Upper lobe of left lung (tissue), 6 donors: ENCODE results near the gene SVIP. TPM values are rescaled to one million over a fixed set of nuclear protein-coding genes. Genes with fewer than 3 reads are reported as not detected.

Experiments
- ATAC-seq, 2 donors: fragments of 200-7000 bp; cut with Tn5 transposase; one replicate each; pipeline ENCODE4 v1.9.1; 2022; ENCODE audit warnings: mild to moderate bottlenecking in 2 of 2, moderate library complexity in 2 of 2; ENCODE audit not compliant: low FRiP score in 2 of 2
- DNase-seq, 2 donors: peaks; one replicate each; pipeline ENCODE4 v3.0.0-alpha.2; 2019 to 2020
- H3K27ac ChIP-seq, 4 donors: fragments of 200-600 bp; sonication (generic); one replicate each; pipeline ENCODE4 v1.5.1; 2016 to 2019
- H3K27me3 ChIP-seq, 4 donors: fragments of 200-600 bp; sonication (generic); one replicate each; pipeline ENCODE4 v1.5.1; 2017 to 2019
- H3K36me3 ChIP-seq, 4 donors: fragments of 200-600 bp; sonication (generic); one replicate each; pipeline ENCODE4 v1.5.1; 2016 to 2019
- H3K4me1 ChIP-seq, 4 donors: fragments of 200-600 bp; sonication (generic); one replicate each; pipeline ENCODE4 v1.5.1; 2018 to 2019
- H3K4me3 ChIP-seq, 4 donors: fragments of 200-600 bp; sonication (generic); one replicate each; pipeline ENCODE4 v1.5.1; 2017 to 2019; ENCODE audit warnings: mild to moderate bottlenecking in 2 of 4, moderate library complexity in 1 of 4
- H3K9me3 ChIP-seq, 4 donors: fragments of 200-600 bp; sonication (generic); one replicate each; pipeline ENCODE4 v1.5.1; 2018 to 2019
- EP300 ChIP-seq, 4 donors: sonication (generic); formaldehyde crosslinking; IDR thresholded peaks; one replicate each; pipeline ENCODE4 v1.5.1; 2017; ENCODE audit warnings: antibody characterized with exemption in 4 of 4, control low read depth in 2 of 4
- POLR2A ChIP-seq, 4 donors: fragments of 450-650 bp; IDR thresholded peaks; one replicate each; pipeline ENCODE4 v1.5.1; 2016 to 2017; ENCODE audit warnings: antibody characterized with exemption in 4 of 4, mild to moderate bottlenecking in 2 of 4
- POLR2AphosphoS5 ChIP-seq, 2 donors: sonication (generic); formaldehyde crosslinking; IDR thresholded peaks; one replicate each; pipeline ENCODE4 v1.5.1; 2017; ENCODE audit warnings: antibody characterized with exemption in 2 of 2
- WGBS, 2 donors: methylation state at CpG; one replicate each; pipeline ENCODE4 v1.1.5; 2017 to 2018; 5-methylcytosine and 5-hydroxymethylcytosine counted together
- total RNA-seq, 6 donors: library from RNA; depleted of rRNA in 4 of 6; stranded (reverse); fragments of >200 nt in 4 of 6; gene quantifications; one replicate each; pipeline versions ENCODE4 v1.1.0 to v1.2.1, GENCODE V29; 2016 to 2021
- TF ChIP-seq, protein P1 (sequence below), 6 experiments: fragments of 450-650 bp in 4 of 6; fragments of 200-600 bp in 2 of 6; sonication (generic) in 2 of 6; IDR thresholded peaks; one replicate each; pipeline ENCODE4 v1.5.1; 2016 to 2019; ENCODE audit warnings: antibody characterized with exemption in 6 of 6
- donor health status: DM: no; HTN: no; CAD: no; lungs with moderate emphysema.
- donor health status: DM: no; HTN: yes; CAD: no; lungs with severe emphysema.

Gene SVIP
- total RNA-seq, 6 donors from 2014 or later = 6.8 to 24.9 (median 15.9) TPM

DNA sequence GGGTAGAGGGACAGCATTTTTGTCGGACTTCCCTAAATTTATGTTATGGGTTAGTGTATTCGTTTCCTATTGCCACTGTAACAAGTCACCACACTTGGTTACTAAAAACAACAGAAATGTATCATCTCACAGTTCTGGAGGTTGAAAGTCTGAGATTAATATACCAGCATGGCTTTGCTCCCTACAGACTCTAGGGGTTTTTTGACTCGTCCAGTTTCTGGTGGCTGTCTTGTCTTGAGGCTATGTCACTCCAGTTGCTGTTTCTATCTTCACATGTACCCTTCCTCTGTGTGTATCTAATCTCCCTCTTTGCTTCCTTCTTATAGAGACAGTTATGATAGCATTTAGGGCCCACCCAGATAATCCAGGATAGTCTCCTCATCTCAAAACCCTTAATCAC, 39.7 kb upstream of the SVIP start:
- Histone ChIP-seq H3K36me3 (no peaks in the 10 kb centered on the region), H3K9me3 (no peaks in the 10 kb centered on the region), H3K4me1 (no peaks in the 10 kb centered on the region), H3K4me3 (no peak overlapping the region), H3K27me3 (no peaks in the 10 kb centered on the region), H3K27ac (no peak overlapping the region)
- no peak for TF ChIP-seq POLR2A (IDR thresholded peaks at IDR 0.05)
- no peak for TF ChIP-seq POLR2AphosphoS5 (IDR thresholded peaks at IDR 0.05)
- no peak for ATAC-seq
- DNase-seq = no peak
- WGBS, 2 donors = 88 to 98% methylated on average over 3 of the region's 3 CpGs

DNA sequence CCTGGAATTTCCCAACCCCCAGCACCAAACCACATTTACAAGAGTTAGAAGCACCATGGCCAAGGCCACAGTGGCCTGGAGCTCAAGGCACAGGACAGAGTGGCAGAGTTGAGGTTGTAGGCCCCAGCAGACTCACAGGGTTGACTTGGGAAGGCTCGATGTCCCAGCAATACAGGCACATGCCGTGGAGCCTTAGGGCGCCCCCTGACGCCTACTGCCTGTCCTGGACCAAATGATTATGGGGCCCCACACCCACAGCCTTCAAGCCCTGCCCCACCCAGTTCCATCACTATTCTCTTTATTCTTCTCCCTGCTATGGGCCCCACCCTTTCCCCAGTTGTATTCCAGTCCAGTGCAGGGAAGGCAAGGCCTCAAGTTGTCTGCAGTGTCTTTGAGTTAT, 30.6 kb upstream of the SVIP start, which contains the start of gene CCDC179:
Gene CCDC179, minus strand, starts transcription at position 234 of the 400 bp plus-strand sequence. Its CDS starts 53 bp downstream, at position 181.
- H3K27me3 ChIP-seq = no peaks in the 10 kb centered on the region
- ATAC-seq (no peak), DNase-seq (peak in 1 of 2 donors; percentile 23)
- no peaks in the 10 kb centered on the region for H3K9me3 ChIP-seq
- no peak within 1 kb of the TSS for H3K27ac ChIP-seq
- H3K36me3 ChIP-seq = no peaks in the 10 kb centered on the region
- no peaks in the 10 kb centered on the region for H3K4me1 ChIP-seq
- 85 to 100% methylated on average over 3 to 4 of the region's 4 CpGs for WGBS, 2 donors
- TF ChIP-seq, protein P1, sequence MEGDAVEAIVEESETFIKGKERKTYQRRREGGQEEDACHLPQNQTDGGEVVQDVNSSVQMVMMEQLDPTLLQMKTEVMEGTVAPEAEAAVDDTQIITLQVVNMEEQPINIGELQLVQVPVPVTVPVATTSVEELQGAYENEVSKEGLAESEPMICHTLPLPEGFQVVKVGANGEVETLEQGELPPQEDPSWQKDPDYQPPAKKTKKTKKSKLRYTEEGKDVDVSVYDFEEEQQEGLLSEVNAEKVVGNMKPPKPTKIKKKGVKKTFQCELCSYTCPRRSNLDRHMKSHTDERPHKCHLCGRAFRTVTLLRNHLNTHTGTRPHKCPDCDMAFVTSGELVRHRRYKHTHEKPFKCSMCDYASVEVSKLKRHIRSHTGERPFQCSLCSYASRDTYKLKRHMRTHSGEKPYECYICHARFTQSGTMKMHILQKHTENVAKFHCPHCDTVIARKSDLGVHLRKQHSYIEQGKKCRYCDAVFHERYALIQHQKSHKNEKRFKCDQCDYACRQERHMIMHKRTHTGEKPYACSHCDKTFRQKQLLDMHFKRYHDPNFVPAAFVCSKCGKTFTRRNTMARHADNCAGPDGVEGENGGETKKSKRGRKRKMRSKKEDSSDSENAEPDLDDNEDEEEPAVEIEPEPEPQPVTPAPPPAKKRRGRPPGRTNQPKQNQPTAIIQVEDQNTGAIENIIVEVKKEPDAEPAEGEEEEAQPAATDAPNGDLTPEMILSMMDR (IDR thresholded peaks at IDR 0.05) = no peak
- TF ChIP-seq EP300 (IDR thresholded peaks at IDR 0.05) = no peak
- no peak for TF ChIP-seq POLR2A (IDR thresholded peaks at IDR 0.05)
- TF ChIP-seq POLR2AphosphoS5 (IDR thresholded peaks at IDR 0.05) = no peak
- no peak within 1 kb of the TSS for H3K4me3 ChIP-seq

DNA sequence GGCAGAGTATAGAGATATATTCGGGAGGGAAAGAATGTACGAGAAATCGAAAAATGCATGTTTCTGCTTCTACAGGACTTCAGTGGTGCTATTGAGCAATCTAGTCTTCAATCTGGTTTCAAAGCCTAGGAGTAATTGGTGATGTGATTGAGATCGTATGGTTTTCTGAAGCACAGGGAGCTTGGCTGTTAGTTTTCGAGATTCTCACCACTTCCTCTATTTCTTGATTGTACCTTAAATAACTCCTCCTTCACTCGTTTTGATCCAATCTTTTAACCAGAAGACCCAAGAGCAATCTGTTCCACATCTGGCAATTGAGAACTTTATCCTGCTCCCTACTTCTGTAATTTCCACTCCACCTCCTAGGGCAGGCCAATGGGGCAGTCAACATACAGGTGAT, 30.2 kb upstream of the SVIP start:
- 91 to 94% methylated on average over 6 of the region's 6 CpGs for WGBS, 2 donors
- no peaks in the 10 kb centered on the region for H3K27me3 ChIP-seq
- no peaks in the 10 kb centered on the region for H3K4me1 ChIP-seq
- no peak overlapping the region for H3K27ac ChIP-seq
- ATAC-seq (no peak), DNase-seq (no peak)
- no peaks in the 10 kb centered on the region for H3K36me3 ChIP-seq
- H3K9me3 ChIP-seq = no peaks in the 10 kb centered on the region
- H3K4me3 ChIP-seq = no peak overlapping the region
- TF ChIP-seq, protein P1 (IDR thresholded peaks at IDR 0.05) = no peak
- TF ChIP-seq EP300 (IDR thresholded peaks at IDR 0.05) (no peak), POLR2A (IDR thresholded peaks at IDR 0.05) (no peak), POLR2AphosphoS5 (IDR thresholded peaks at IDR 0.05) (no peak)

DNA sequence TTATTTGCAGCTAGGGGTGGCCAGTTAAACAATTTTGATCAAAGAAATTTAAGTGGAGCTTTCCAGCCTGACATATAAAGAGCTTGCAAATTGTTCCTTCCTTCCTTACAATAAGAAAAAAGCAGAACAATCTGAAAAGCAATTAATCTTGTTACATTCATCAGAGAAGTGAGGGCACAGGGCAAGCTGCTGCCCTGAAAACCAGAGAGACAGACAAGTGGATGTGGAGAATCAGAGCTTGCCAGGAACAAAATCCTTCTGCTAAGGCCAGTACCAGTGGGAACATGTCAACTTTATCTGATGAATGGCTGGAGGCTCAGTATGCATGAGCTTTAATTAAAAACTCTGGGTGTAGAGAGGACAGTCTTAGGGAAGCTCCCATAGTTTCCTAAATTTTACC, 21.9 kb upstream of the SVIP start:
- Histone ChIP-seq H3K9me3 (no peaks in the 10 kb centered on the region), H3K4me3 (no peak overlapping the region), H3K36me3 (no peaks in the 10 kb centered on the region), H3K27ac (no peak overlapping the region), H3K4me1 (no peaks in the 10 kb centered on the region), H3K27me3 (no peaks in the 10 kb centered on the region)
- TF ChIP-seq, protein P1 (IDR thresholded peaks at IDR 0.05) = no peak
- TF ChIP-seq POLR2A (IDR thresholded peaks at IDR 0.05) (no peak), EP300 (IDR thresholded peaks at IDR 0.05) (no peak), POLR2AphosphoS5 (IDR thresholded peaks at IDR 0.05) (no peak)
- ATAC-seq (no peak), DNase-seq (no peak)

DNA sequence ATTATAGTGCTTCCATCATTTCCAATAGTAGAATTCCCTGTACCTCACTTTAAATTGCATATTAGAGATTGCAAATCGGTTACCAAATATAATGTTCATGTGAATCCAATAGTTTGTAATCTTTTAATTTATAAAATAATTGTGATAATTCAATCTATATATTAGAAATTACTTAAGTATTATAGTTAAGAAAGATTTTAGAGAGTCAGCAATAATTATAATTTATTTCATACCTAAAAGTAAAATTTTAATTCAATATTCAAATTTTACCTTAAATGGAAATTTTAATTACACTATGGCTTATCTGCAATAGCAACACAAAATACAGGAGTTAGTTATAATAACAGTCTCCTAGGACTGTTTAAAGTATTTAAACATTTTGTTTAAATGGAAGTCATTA, 17.1 kb upstream of the SVIP start:
- Histone ChIP-seq H3K36me3 (no peaks in the 10 kb centered on the region), H3K9me3 (no peaks in the 10 kb centered on the region), H3K4me3 (no peak overlapping the region), H3K4me1 (no peaks in the 10 kb centered on the region), H3K27me3 (no peaks in the 10 kb centered on the region), H3K27ac (no peak overlapping the region)
- DNase-seq (no peak), ATAC-seq (no peak)
- 85 to 93% methylated on average over 1 of the region's 1 CpG for WGBS, 2 donors
- TF ChIP-seq, protein P1 (IDR thresholded peaks at IDR 0.05) = no peak
- TF ChIP-seq POLR2A (IDR thresholded peaks at IDR 0.05) (no peak), POLR2AphosphoS5 (IDR thresholded peaks at IDR 0.05) (no peak), EP300 (IDR thresholded peaks at IDR 0.05) (no peak)
